Activated naive CD8-positive, alpha-beta T cell treated with anti-CD3 and anti-CD28 coated beads for 36 hours (primary cell): Measurements from ENCODE around the gene COX19. TPM values are rescaled to one million over a fixed set of nuclear protein-coding genes. Genes with fewer than 3 reads are reported as not detected.
"Not testable (repeated sequence)": the region's sequence is repeated elsewhere in the genome, so short reads cannot be mapped to it uniquely, and the experiment has no call there.

Experiments used
- DNase-seq: peaks from one replicate; pipeline ENCODE4 v3.0.0; 2021
- H3K27ac Mint-ChIP-seq: one replicate; pipeline ENCODE4 v1.8.0; 2022; ENCODE audit warnings: mild to moderate bottlenecking, moderate library complexity, mixed read lengths
- H3K27me3 Mint-ChIP-seq: one replicate; pipeline ENCODE4 v1.8.0; 2022; ENCODE audit warnings: mild to moderate bottlenecking, mixed read lengths
- H3K36me3 Mint-ChIP-seq: one replicate; pipeline ENCODE4 v1.8.0; 2021; ENCODE audit warnings: mild to moderate bottlenecking, mixed read lengths
- H3K4me1 Mint-ChIP-seq: one replicate; pipeline ENCODE4 v1.8.0; 2021; ENCODE audit warnings: mixed read lengths
- H3K4me3 Mint-ChIP-seq: one replicate; pipeline ENCODE4 v1.8.0; 2022; ENCODE audit warnings: mild to moderate bottlenecking, moderate library complexity, mixed read lengths
- H3K9me3 Mint-ChIP-seq: one replicate; pipeline ENCODE4 v1.8.0; 2022; ENCODE audit warnings: mixed read lengths
- total RNA-seq, 2 experiments: library from RNA; stranded (reverse); gene quantifications; one replicate each; pipeline ENCODE4 v1.2.3, GENCODE V29; 2021

The COX19 gene
- total RNA-seq, 2 experiments from 2014 or later, result 17.7 to 18.1 TPM

DNA sequence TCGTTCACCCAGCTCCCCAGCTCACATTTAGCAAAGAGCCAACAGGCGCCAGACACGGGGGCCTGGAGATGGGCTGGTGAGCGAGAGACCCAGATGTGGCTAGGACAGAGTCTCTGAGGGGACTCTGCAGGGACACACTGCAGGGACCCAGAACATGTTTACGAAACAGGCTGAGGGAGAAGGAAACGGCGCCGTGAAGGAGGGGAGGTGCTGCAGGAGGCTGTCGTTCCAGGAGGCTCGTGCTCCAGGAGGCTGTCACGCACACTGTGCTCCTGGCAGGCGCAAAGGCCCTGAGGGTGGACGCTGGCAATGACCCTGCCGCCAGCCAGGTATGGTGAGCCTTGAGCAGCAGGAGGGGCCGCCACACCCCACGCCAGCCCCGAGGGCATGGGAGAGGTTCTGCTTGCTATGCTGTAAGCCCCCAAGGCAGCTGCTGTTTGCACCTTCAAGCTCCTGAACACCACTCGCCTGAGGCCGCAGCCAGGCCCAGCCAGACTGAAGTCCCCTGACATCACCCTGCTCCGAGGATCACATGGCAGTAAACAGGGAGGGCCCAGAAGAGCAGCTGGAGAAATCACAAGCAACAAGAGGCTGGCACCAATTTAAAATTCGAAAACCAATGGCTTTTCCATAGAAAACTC, 48.2 kb downstream of the COX19 start:
- Mint-ChIP-seq H3K4me3 (no peak overlapping the region), H3K4me1 (peaks cover 49% of the 10 kb centered on the region), H3K36me3 (peaks cover 45% of the 10 kb centered on the region), H3K27ac (peak overlapping the region; percentile 7), H3K27me3 (no peaks in the 10 kb centered on the region), H3K9me3 (peaks cover 6% of the 10 kb centered on the region)
- DNase-seq, result no peak

DNA sequence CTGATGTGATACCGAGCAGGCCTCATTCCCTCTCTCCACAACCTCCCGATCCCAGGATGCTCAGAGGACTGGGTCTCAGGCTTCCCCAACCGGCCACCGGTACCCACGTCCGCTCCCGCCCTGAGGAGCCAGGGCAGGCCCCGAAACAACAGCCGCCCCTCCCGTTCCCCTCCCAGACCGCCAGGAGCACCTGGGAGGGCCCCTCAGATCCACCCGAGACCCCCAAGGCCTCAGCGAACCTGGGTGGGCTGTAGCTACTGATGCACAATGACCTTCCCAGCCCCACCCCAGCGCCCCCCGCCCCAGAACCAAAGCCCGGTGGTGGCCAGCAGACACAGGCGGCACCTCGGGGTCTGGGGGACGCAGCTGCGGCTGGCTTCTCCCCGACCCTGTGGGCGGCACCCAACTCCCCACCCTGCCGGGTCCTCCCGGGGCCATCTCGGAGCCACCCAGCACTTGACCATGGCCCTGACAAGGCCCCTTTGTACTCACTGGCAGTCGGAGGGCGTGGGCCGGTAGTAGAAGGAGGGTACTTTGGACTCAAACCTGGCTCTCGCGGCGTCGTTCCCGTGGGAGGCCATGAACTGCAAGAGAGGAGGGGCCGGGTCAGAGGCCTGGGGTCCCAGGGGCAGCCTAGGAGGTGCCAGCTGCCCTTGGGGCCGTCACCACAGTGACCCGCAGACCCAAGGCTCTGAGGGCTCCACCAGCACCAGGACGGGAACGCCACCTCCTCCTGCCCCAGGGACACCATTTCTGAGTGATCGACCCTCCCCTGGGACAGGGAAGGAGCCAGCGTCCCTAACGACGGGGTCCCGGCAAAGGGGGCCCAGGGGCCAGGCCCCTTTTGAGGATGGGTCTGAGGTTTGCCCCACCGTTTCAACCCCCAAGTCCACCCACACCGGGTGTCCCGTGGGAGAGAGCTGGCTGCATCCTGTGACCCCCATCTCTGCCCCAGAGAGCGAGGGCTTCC, 49.0 kb downstream of the COX19 start:
- Mint-ChIP-seq H3K4me1 (peaks cover 55% of the 10 kb centered on the region), H3K36me3 (peaks cover 43% of the 10 kb centered on the region)

DNA sequence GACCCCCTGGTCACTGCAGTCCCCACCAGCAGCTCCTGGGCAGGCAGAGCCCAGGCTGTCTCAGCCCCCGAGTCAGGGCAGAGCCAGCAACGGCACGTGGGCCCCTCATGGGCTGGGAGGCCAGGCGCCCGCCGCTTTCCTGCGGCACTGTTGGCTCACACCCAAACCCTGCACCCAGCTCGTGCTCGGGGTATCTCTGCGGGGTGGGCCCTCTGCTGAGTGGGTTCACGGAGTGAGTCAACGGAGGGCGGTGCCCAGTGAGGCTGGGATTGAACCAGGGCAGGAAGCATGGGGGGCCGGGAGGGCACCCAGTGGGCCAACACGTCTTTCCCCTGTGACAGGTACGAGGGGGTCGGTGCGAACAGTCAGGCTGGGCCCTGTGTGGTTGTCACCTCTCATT, 49.7 kb downstream of the COX19 start:
- Mint-ChIP-seq H3K4me3 (peak overlapping the region; percentile 52), H3K9me3 (peaks cover 6% of the 10 kb centered on the region), H3K27ac (peak overlapping the region; percentile 97), H3K4me1 (peaks cover 62% of the 10 kb centered on the region), H3K27me3 (no peaks in the 10 kb centered on the region), H3K36me3 (peaks cover 43% of the 10 kb centered on the region)
- peak; percentile 89 for DNase-seq

More for the DNA sequence above, 49.0 kb downstream of the COX19 start:
- Mint-ChIP-seq H3K27ac (peak overlapping the region; percentile 97), H3K27me3 (no peaks in the 10 kb centered on the region), H3K4me3 (no peak overlapping the region), H3K9me3 (peaks cover 6% of the 10 kb centered on the region)
- DNase-seq, result no peak

DNA sequence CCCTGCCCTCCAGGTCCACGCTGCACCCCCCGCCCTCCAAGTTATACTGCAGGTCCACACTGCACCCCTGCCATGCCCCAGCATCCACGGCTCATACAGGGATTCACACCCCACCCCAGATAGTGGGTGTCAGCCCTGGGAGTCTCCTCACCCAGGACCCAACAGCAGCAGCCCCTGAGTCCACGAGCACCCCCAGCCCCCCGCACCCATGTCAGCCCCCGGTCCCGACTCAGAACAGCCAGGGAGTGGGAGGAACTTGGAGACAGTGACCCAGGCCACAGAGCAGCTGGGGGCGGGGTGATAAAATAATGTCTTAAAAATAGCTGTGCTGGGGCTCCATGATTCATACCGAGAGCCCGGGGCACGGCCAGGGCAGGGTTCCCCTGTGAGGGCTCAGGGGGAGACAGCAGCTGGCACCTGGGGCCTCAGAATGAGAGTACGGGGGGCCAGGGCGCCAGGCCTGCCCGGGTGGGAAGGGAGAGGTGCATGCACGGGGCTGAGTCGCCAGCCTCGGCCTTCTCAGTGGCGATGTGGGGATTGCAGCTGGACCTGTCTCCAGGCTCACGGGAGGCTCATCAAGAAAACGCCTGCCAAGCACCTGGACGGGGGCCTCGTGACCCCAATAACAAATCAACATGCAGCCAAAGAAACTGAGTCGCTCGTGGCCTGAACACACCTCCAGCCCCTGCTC, 50.7 kb downstream of the COX19 start:
- peak; percentile 88 for DNase-seq
- no peaks in the 10 kb centered on the region for H3K27me3 Mint-ChIP-seq
- peak overlapping the region; percentile 77 for H3K4me3 Mint-ChIP-seq
- no peaks in the 10 kb centered on the region for H3K9me3 Mint-ChIP-seq
- peaks cover 54% of the 10 kb centered on the region for H3K4me1 Mint-ChIP-seq
- H3K27ac Mint-ChIP-seq, result peak overlapping the region; percentile 97
- H3K36me3 Mint-ChIP-seq, result peaks cover 35% of the 10 kb centered on the region

DNA sequence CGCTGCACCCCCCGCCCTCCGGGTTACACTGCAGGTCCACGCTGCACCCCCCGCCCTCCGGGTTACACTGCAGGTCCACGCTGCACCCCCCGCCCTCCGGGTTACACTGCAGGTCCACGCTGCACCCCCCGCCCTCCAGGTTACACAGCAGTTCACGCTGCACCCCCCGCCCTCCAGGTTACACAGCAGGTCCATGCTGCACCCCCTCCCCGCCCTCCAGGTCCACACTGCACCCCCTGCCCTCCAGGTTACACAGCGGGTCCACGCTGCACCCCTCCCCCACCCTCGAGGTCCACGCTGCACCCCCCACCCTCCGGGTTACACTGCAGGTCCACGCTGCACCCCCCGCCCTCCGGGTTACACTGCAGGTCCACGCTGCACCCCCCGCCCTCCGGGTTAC, 51.3 kb downstream of the COX19 start:
- not testable (repeated sequence) for H3K9me3 Mint-ChIP-seq, H3K27me3 Mint-ChIP-seq, H3K27ac Mint-ChIP-seq
- H3K36me3 Mint-ChIP-seq, result peaks cover 31% of the 10 kb centered on the region
- H3K4me1 Mint-ChIP-seq, result peaks cover 50% of the 10 kb centered on the region
- DNase-seq, result peak; percentile 3
- peak overlapping the region; percentile 83 for H3K4me3 Mint-ChIP-seq

DNA sequence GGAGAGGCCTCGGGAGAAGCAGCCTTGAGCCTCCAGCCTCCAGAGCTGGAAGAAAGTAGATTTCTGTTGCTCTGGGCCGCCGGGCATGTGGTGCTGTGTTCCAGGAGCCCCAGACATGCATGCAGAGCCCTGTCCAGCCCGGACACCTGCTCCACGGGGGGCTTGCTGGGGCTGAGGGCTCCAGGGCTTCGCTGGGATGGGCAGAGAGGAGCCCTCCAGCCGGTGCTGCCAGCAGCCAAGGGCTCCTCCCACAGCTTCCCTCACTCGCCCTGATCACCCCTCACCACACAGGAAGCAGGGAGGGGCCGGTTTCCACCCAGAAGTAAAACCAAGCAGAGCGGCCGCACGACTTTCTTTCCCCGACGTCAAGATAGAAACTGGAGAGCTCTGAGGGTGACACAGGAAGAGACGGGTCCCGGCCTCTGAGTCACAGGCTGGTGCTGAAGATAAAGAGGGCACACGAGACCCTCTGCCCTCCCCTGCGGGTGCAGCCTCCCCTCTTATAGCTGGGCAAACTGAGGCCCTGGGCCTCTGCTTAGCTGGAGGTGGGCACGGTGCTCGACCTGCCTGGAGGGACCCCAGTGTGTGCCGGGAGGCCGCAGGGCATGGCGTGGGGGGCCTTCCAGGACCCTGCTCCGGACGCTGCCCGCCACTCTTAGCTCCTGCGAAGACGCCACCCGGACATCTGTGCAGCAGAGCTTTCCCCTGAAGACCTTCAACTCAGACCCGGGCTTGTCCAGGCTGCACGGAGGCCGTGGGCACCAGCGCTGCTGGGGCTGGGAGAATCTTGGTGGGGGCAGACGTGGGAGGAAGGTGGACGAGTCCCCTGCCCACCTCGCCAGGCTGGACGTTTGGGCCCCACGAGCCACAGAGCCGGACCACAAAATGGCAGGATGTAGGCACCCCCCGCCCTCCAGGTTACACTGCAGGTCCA, 52.0 kb downstream of the COX19 start:
- peaks cover 43% of the 10 kb centered on the region for H3K4me1 Mint-ChIP-seq
- peak overlapping the region; percentile 98 for H3K27ac Mint-ChIP-seq
- H3K36me3 Mint-ChIP-seq, result peaks cover 28% of the 10 kb centered on the region
- H3K9me3 Mint-ChIP-seq, result no peaks in the 10 kb centered on the region
- H3K4me3 Mint-ChIP-seq, result peak overlapping the region; percentile 83
- peak; percentile 93 for DNase-seq
- no peaks in the 10 kb centered on the region for H3K27me3 Mint-ChIP-seq

DNA sequence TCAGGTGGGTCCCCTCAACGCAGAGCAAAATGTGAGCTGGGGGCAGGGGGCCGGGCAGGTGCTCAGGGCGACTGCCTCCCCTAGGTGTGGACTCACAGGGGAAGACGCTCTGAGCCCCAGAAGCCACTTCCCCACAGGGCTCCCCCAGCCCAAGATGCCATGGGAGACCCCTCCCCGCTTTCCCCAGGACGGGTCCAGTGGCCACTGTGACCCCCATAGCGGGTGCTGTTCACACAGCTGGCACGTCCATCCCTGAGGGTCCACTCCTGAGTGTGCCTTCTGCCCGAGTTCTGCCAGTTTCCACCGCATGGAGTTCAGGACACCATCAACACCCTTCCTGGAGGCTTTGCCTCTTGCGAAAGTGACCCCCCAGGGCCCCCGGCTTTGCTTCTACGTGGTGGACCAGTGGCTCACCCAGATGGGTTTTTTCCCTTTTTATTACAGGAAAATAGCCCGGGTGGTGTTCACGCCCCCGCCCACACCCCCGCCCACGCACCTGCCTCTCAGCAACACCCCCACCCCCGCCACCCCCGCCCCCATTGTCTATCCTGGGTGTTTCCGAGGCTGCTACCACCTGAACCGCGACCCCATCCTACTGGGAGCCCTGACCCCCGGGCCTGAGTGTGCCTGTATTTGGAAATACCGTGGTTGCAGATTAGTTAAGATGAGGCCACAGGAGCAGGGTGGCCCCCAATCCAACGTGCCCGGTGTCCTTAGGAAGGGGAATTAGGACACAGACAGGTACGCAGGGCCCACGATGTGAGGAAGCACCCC, 52.8 kb downstream of the COX19 start:
- Mint-ChIP-seq H3K27me3 (no peaks in the 10 kb centered on the region), H3K27ac (peak overlapping the region; percentile 98), H3K4me3 (peak overlapping the region; percentile 83), H3K36me3 (peaks cover 28% of the 10 kb centered on the region), H3K4me1 (peaks cover 41% of the 10 kb centered on the region), H3K9me3 (no peaks in the 10 kb centered on the region)
- DNase-seq, result peak; percentile 51

DNA sequence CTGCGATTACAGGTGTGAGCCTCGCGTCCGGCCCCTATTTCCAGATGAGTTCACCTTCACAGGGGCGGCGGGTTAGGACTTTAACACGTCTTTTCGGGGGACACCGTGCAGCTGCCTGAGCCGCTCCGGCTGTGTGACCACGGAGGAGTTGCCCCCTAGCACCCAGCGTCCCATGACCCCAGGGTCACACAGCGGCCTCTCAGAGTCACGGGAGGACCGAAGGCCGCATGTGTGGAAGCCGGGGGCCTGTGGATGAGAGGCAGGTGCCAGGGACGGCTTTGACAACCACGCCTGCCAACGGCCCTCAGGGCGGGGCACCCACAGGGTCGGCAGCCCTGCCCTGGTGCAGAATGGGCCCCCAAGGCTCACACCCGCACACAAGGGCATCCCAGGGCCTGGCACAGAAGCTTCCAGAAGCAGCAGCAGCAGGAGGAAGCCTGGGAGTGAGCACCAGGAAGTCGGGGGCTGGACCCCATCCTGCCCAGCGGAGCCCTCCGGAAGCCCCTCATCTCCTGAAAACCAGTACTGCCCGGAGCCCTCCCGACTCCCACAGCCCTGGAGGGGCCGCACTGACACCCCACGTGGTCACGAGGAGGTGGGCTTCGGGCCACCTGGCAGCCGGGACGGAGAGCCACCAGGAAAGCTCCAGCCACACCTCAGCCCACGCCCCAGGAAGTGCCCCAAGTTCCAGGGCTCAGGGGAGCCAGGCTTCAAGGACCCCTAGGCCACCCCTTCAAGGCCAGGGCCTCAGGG, 53.6 kb downstream of the COX19 start:
- Mint-ChIP-seq H3K27me3 (no peaks in the 10 kb centered on the region), H3K4me3 (peak overlapping the region; percentile 83), H3K9me3 (no peaks in the 10 kb centered on the region), H3K4me1 (peaks cover 37% of the 10 kb centered on the region), H3K36me3 (peaks cover 24% of the 10 kb centered on the region), H3K27ac (peak overlapping the region; percentile 98)
- DNase-seq, result peak; percentile 18

DNA sequence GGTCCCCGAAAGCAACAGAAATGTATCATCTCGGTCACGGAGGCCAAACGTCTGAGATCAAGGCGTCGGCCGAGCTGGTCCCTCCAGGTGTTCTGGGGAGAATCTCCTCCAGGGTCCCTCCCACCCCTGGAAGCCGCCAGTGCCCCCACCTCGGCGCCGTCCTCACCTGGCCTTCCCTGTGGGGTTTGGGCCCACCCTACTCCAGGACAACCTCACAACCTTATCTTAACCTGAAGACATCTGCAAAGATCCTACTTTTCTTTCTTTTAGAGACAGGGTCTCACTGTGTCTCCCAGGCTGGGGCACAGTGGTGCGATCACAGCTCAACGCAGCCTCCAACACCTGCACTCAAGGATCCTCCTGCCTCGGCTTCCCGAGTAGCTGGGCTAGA, 54.3 kb downstream of the COX19 start:
- Mint-ChIP-seq H3K36me3 (peaks cover 24% of the 10 kb centered on the region), H3K27ac (peak overlapping the region; percentile 98), H3K4me1 (peaks cover 38% of the 10 kb centered on the region), H3K27me3 (no peaks in the 10 kb centered on the region), H3K9me3 (no peaks in the 10 kb centered on the region), H3K4me3 (peak overlapping the region; percentile 48)
- no peak for DNase-seq

DNA sequence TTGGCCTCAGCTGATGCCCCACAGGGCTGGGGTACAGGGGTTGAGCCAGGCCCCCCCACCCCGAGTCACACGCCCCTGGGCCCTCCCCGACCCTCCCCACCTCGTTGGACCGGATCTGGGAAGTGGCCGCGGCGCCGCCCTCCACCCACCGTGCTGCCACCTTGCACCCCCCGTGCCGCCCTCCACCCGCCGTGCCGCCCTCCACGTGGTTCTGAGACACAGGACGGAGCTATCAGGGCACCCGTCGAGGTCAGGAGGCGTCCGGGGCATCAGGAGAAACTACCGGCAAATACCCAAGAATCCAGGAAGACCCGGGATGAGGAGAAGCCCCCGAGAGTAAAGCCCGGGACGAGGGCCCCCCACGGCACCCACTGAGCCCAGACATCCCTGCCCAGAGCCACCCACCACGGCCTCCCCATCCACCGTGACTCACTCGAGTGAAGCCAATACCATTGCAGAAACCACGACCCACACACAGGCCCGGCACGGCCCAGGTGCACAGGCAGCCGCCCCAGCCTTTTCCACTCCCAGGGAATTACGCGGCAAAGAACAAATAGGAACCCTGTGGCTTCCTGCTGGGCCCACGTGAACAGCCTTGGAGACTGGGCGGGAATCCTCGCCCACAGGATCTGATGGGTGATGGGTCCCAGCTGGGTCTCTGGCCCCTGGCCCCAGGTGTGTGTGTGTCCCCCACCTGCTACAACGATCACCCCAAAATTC, 54.8 kb downstream of the COX19 start:
- no peak for DNase-seq
- peaks cover 24% of the 10 kb centered on the region for H3K36me3 Mint-ChIP-seq
- H3K4me1 Mint-ChIP-seq, result peaks cover 34% of the 10 kb centered on the region
- peak overlapping the region; percentile 98 for H3K27ac Mint-ChIP-seq
- H3K4me3 Mint-ChIP-seq, result peak overlapping the region; percentile 48
- H3K27me3 Mint-ChIP-seq, result no peaks in the 10 kb centered on the region
- no peaks in the 10 kb centered on the region for H3K9me3 Mint-ChIP-seq

DNA sequence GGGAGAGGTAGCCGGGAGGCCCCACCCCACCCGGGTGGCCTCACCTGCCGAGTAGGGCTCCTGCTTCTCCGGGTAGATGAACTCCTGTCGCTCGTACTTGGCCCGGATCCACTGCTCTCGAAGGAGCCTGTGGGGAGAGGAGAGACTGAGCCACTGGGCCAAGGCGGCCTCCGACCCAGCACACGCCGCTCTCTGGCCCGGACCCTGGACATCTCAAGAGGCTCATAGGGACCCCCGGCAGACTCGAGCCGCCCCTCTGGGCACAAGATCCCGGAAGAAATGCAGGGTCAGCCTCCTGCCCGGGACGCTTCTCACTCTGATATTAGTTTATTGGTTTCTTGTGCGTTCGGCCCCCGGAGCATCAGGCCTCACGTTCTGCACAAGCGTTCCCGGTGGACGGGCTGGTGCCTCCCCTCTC, 55.4 kb downstream of the COX19 start:
- Mint-ChIP-seq H3K36me3 (peaks cover 23% of the 10 kb centered on the region), H3K4me1 (peaks cover 33% of the 10 kb centered on the region), H3K4me3 (no peak overlapping the region), H3K27ac (no peak overlapping the region), H3K9me3 (no peaks in the 10 kb centered on the region), H3K27me3 (no peaks in the 10 kb centered on the region)
- no peak for DNase-seq

DNA sequence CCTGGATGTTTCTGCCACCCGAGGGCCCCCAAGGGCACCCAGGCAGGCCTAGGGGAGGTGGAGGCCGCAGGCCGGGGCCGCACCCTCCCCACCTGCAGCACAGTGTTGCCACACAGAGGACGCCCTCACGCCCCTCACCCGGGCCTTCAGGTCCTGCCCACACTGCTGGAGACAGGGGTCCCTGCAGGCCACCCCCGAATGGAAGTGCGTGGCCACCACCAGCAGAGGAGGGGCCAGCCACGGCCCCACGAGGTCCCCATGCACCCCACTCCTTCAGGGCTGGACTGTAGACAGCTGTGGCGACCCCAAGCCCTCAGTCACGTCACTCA, 56.3 kb downstream of the COX19 start:
- no peak for DNase-seq
- no peak overlapping the region for H3K4me3 Mint-ChIP-seq

More for the DNA sequence above, 56.3 kb downstream of the COX19 start:
- H3K27ac Mint-ChIP-seq, result no peak overlapping the region
- peaks cover 21% of the 10 kb centered on the region for H3K36me3 Mint-ChIP-seq
- H3K9me3 Mint-ChIP-seq, result no peaks in the 10 kb centered on the region
- H3K4me1 Mint-ChIP-seq, result peaks cover 28% of the 10 kb centered on the region
- H3K27me3 Mint-ChIP-seq, result no peaks in the 10 kb centered on the region
